Choroid plexus epithelial cell (primary cell): ENCODE data around the gene SCAF1.

Experiments used
- DNase-seq: peaks from one replicate; pipeline ENCODE4 v3.0.0-alpha.2; 2010; ENCODE audit warnings: low read depth
- H3K4me3 ChIP-seq: 2 replicates; pipeline ENCODE4 v1.5.1; 2011; ENCODE audit warnings: low read depth, mild to moderate bottlenecking, control low read depth, low read length, moderate library complexity
- TF ChIP-seq, protein P1 (sequence below): conservative IDR thresholded peaks from 2 replicates; pipeline ENCODE4 v1.5.1; 2011; ENCODE audit warnings: low read depth, mild to moderate bottlenecking, control low read depth, inconsistent platforms, low read length, moderate library complexity

The SCAF1 gene

DNA sequence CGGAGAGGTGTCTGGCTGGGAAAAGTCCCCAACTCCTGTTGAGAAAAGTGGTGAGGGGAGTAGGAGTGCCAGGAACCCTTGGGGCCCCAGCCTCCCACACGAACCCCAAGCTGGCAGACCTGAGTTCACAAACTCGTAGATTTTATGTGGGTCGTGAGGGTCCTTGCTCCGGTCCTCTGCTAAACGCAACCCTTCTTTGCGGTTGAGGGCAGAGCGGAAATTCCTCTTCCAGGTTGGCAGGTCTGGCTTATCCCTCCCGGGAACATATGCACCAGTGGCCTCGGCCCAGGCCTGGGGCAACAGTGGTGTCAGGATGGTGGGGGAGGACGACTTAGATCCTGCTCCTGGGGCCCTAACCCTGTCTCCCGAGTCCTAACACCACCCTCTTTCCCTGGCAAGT lies 21.2 kb downstream of the SCAF1 start:
- TF ChIP-seq, protein P1, sequence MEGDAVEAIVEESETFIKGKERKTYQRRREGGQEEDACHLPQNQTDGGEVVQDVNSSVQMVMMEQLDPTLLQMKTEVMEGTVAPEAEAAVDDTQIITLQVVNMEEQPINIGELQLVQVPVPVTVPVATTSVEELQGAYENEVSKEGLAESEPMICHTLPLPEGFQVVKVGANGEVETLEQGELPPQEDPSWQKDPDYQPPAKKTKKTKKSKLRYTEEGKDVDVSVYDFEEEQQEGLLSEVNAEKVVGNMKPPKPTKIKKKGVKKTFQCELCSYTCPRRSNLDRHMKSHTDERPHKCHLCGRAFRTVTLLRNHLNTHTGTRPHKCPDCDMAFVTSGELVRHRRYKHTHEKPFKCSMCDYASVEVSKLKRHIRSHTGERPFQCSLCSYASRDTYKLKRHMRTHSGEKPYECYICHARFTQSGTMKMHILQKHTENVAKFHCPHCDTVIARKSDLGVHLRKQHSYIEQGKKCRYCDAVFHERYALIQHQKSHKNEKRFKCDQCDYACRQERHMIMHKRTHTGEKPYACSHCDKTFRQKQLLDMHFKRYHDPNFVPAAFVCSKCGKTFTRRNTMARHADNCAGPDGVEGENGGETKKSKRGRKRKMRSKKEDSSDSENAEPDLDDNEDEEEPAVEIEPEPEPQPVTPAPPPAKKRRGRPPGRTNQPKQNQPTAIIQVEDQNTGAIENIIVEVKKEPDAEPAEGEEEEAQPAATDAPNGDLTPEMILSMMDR: no peak
- no peak overlapping the region for H3K4me3 ChIP-seq
- DNase-seq: no peak

DNA sequence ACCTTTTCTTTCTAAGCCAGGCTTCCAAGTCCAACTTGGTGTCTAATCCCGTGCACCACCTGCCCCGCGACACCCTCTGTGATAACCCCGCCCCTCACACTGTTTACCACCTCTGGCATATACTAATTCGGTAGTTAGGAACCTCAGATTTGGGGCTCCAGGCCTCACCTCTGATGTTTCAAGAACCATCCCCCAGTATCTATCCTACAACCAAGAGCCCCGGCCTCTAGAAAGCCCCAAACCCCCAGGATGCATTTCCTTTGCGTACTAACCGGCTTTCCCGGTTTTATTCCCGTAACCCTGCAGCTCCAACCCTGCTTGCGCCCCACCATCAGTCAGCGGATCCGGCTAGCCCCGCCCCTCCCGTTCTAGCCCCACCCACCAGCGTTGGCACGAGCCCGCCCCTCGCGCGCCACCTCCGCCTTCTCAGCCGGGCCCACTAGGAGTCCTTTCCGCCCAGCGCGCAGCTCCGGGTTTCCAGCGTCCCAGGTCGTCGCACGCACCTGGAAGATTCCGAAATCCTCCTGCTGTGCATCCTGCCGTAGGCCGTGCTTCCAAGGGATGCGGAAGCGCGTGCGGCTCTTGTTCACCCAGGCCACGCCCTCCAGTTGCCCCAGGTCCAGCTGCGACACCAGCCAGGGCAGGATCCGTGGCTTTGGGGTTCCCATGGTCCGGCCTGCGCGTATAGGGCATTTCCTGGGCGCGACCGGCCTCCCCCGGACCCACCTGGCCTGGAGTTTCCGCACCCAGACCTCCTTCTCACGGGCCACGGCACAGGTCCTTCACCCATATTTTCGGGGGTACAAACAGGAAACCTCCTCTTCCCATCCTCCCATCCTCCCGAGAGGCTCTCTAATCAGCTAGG lies 22.4 kb downstream of the SCAF1 start:
- TF ChIP-seq, protein P1: peak; percentile 16

DNA sequence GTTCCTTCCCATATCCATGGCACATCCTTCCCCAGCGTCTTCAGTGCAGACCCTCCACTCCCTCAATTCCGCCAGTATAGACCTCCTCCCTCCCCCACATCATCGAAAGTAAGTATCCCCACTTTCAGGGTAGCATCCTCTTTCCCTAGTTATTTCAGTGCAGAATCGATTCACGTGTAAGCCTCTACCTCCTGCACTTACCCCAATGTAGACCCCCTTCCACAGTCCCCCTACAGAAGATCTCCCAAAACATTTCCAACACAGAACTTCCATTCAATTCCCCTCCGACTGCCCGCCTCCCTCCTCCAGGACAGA lies 23.0 kb downstream of the SCAF1 start:
- H3K4me3 ChIP-seq: peak overlapping the region; percentile 86
- TF ChIP-seq, protein P1: no peak
- no peak for DNase-seq

More for the DNA sequence above, 22.4 kb downstream of the SCAF1 start:
- H3K4me3 ChIP-seq: peak overlapping the region; percentile 86
- DNase-seq: peak; percentile 80

DNA sequence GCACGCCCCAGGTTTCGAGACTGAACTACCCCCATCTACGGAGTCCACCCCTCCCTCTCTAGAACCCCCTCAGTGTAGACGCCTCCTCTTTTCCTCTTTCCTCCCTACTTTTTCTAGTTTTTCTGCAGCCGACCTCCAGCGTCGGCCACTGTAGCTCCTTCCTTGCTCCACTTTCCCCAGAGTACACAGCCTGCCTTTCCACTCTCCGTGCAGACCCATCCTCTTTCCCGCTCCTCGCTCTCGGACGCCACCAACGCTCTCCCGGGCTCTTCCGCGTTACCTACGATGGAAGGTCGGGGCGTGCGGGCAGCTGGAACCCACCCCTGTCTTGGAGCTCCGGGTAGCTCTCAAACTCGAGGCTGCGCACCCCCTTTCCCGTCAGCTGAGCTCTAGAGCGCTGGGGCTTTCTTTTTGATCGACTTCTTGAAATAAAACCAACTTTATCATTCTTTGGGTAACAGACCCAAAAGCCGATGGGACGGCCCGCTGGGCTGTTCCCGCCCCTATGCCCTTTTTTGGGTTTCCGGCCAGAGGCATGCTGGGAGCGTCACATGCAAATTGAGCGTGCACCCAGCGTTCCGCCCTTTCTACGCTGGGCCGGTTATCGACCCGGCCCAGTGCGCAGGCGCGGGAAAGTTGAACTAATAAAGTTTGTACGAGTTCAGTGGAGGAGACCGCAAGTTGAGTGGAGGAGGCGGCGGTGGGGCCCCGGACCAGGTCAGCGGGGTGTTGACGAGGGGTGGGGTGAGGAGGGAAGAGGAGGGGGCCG lies 23.5 kb downstream of the SCAF1 start, which contains the start of the genes BCL2L12 and IRF3:
Gene BCL2L12, plus strand, starts transcription at position 583 of the 769 bp plus-strand sequence. CDS start 760 bp downstream, outside the sequence.
Gene IRF3, minus strand, starts transcription at position 507 of the 769 bp plus-strand sequence. CDS start 1,019 bp downstream, outside the sequence.
- H3K4me3 ChIP-seq: peak within 1 kb of the TSS; percentile 86
- peak; percentile 98 for DNase-seq
- TF ChIP-seq, protein P1: no peak

DNA sequence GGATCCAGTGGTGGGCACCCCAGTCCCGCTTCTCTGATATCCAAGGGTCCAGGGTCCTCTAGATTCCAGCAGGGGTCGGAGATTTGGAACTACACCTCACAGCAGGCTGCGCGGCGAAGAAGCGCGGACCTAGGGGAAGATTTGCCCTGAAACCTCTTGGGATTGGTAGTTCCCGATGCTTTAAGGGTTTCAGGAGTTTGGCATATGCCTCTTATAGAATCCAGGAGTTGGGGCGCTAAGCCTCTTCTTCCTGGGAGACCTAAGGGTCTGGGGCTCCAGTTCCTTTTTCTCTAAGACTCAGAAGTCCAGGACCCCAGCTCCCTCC lies 24.1 kb downstream of the SCAF1 start:
- peak overlapping the region; percentile 86 for H3K4me3 ChIP-seq
- TF ChIP-seq, protein P1: no peak

DNA sequence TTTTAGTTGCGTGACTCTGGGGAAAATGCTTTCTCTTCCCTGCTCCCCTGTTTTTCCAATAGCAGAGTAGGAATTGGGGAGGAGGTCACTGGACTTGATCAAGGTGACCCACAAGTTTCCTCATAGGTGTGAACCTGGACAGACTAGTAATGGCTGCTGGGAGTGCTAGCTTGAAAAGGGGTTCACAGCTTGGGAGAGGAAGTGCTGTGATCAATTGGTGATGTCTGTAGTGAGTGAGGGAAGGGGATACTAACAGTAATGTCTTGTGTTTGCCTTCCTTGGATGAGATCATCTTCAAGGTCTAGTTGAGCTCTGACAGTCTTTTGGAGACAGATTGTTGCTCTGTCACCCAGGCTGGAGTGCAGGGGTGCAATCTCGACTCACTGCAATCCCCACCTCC lies 25.5 kb downstream of the SCAF1 start:
- no peak for DNase-seq
- H3K4me3 ChIP-seq: no peak overlapping the region
- TF ChIP-seq, protein P1: no peak

More for the DNA sequence above, 24.1 kb downstream of the SCAF1 start:
- no peak for DNase-seq
